ENCODE results near the gene NXF1.

GRCh38 chr11:62786318-62787004 lies 18.8 kb downstream of the NXF1 start:
- TF ChIP-seq CTCF (conservative IDR thresholded peaks at IDR 0.05; ENCODE audit: low read length) (peak; percentile 90), EZH2phosphoT487 (IDR thresholded peaks at IDR 0.05; ENCODE audit: borderline replicate concordance) (no peak)

Data from Loucy (cell line).